GM19193 (cell line): Measurements from ENCODE around the gene MED23.

ENCODE experiments used
- POLR2A ChIP-seq: IDR thresholded peaks from 4 replicates; pipeline ENCODE4 v1.6.1; 2011; ENCODE audit not compliant: insufficient read depth, insufficient read length; ENCODE audit errors: extremely low read depth

Gene MED23, protein sequence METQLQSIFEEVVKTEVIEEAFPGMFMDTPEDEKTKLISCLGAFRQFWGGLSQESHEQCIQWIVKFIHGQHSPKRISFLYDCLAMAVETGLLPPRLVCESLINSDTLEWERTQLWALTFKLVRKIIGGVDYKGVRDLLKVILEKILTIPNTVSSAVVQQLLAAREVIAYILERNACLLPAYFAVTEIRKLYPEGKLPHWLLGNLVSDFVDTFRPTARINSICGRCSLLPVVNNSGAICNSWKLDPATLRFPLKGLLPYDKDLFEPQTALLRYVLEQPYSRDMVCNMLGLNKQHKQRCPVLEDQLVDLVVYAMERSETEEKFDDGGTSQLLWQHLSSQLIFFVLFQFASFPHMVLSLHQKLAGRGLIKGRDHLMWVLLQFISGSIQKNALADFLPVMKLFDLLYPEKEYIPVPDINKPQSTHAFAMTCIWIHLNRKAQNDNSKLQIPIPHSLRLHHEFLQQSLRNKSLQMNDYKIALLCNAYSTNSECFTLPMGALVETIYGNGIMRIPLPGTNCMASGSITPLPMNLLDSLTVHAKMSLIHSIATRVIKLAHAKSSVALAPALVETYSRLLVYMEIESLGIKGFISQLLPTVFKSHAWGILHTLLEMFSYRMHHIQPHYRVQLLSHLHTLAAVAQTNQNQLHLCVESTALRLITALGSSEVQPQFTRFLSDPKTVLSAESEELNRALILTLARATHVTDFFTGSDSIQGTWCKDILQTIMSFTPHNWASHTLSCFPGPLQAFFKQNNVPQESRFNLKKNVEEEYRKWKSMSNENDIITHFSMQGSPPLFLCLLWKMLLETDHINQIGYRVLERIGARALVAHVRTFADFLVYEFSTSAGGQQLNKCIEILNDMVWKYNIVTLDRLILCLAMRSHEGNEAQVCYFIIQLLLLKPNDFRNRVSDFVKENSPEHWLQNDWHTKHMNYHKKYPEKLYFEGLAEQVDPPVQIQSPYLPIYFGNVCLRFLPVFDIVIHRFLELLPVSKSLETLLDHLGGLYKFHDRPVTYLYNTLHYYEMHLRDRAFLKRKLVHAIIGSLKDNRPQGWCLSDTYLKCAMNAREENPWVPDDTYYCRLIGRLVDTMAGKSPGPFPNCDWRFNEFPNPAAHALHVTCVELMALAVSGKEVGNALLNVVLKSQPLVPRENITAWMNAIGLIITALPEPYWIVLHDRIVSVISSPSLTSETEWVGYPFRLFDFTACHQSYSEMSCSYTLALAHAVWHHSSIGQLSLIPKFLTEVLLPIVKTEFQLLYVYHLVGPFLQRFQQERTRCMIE (N-terminal part only)

DNA sequence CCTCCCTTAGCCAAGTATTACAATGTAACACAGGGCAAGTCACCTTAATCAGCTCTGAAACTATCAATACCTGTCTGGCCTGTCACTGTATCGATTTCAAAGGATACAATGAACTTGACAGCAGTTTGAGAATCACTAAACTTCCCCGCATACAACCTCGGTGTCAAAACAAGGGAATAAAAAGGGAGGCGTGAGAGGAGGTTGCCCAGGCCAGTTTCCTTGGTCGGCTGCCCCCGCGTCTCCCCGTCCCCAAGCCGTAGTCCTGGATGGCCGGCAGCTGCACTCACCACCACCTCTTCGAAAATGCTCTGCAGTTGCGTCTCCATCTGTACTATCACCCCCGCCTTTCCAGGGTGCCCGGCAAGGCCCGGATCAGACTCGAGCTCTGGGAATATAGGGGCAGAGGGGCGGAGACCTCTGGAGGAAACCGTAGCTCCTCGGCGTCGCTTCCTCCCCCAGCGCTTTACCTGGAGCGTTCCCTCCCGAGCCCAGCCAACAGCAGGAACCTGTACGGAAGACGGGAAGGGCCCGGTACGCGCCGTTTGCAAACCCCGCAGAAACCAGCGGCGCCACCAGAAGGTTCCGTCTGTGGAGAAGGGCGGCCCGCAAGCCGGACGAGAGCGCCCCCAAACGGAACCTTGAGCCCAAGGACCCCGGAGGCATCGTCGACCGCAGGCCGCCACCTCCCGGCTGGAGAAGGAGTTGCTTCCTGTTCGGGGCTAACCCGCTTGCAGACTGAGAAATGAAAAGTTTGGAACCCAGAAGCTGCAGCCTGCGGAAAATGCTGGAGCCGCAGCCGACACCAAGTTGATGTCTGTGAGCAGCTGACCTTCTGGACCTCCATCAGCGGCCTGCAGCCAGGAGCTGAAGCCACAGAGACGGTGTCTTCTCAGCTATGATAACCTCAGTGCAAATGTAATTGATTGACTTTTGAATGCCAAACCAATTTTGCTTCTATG is at the start of gene MED23:
Gene MED23, minus strand, starts transcription at position 519 of the 959 bp plus-strand sequence. Its CDS starts 193 bp downstream, at position 326.
- peak; percentile 76 for TF ChIP-seq POLR2A

DNA sequence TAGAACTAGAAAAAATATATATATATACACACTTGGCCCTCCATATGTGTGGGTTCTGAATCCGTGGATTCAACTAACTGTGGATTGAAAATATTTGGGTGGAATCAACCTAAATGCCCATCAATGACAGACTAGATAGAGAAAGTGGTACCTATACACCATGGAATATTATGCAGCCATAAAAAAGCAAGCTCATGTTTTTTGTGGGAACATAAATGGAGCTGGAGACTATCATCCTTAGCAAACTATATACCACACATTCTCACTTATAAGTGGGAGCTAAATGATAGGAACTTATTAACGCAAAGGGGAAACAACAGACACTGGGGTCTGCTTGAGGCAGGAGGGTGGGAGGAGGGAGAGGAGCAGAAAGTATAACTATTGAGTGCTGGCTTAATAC is 45.1 kb upstream of the MED23 start:
- TF ChIP-seq POLR2A = no peak

DNA sequence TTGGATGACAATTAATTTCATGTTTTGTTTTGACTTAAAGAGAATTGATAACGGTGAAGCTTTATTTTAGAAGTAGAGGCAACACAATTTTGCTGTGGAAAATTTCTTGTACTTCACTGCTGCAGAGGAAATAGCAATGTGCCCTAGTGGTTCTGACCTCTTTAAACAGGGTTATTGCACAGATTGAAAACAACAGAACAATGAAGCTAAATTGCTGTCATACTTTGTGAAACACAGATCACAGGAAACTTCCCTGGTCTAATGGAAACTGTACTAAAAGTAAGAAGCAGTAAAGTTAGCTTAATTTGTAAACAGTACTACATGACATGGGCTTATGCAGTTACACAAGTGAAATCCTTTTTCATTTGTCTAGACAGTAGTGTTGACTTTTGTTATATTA is 41.8 kb upstream of the MED23 start:
- no peak for TF ChIP-seq POLR2A

DNA sequence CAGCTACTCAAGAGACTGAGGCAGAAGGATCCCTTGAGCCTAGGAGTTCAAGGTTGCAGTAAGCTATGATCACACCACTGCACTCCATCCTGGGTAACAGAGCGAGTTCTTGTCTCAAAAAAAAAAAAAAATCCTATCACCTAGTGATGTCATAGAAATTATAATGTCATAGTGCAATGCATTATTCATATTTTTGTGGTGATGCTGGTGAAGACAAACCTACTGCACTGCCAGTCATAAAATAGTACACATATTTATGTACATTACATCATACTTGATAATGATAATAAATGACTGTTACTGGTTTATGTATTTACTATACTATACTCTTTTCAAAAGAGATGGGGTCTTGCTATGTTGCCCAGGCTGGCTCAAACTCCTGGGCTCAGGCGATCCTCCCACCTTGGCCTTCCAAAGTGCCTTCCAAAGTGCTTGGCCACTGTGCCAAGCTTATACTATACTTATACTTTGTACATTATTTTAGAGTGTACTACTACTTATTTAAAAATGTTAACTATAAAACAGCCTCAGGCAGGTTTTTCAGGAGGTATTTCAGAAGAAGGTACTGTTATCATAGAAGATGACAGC is 35.6 kb upstream of the MED23 start:
- TF ChIP-seq POLR2A = no peak

DNA sequence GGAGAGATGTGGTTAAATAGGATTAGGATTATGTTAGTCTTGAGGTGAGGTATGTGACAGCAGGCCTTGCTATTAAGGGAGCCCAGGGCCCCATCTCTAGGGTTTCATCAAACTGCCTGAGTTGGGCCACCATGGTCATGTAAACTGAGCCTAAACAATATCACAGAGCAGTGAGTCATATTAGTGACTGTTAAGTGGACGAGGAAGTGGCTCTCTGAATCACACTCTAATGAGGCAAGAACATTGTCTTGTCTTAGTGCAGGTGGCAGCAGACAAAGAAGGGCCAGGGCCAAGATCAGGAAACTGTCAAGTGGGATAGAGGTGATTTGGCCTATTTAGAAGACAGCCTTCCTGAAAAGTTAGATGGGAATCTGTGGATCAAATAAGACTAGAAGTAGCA is 32.2 kb upstream of the MED23 start:
- TF ChIP-seq POLR2A = no peak

DNA sequence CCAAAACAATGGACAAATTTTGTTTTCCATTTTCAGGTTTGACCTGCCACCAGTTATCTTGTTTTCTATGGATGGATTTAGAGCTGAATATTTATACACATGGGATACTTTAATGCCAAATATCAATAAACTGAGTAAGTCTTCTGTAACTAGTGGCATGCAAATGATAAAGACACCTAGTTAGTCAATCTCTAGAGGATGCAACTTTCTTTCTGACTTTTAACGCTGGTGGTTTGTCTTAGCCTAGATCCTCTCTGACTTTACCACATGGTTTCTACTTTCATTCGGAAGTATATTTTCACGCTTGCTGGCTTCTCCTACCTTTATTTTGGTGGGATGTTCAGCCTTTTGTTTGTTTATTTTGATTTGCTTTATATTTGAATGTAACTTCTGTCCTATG is 30.2 kb upstream of the MED23 start:
- no peak for TF ChIP-seq POLR2A

DNA sequence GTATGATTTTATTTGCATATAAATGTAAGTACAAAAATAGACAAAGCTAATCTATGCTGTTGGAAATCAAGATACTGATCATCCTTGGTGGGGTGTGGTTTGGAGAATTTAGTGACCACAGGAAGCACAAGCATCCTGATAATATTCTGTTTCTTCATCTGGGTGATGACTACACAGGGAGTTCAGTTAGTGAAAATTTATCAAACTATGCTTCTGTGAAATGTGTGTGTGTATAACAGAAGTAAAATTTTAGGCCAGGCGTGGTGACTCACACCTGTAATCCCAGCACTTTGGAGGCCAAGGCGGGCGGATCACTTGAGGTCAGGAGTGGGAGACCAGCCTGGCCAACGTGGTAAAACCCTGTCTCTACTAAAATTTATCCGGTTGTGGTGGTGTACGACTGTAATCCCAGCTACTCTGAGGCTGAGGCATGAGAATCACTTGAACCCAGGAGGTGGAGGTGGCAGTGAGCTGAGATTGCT is 29.6 kb upstream of the MED23 start:
- TF ChIP-seq POLR2A = no peak

DNA sequence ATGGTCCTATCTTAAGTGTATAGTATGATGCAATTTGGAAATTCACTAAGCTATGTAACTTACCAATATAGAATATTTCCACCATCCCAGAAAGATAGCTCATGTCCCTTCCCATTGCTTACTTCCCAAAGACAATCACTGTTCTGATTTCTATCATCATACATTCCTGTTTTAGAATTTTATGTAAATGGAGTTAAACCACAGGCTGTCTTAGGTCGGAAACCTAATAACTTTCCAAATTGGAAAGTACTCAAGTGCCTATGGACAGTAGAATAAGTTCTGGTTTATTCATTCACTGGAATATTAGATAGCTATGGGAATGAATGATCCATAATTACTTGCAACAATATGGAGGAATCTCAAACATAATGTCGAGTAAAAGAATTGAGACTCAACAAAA is 29.2 kb upstream of the MED23 start:
- TF ChIP-seq POLR2A = no peak

DNA sequence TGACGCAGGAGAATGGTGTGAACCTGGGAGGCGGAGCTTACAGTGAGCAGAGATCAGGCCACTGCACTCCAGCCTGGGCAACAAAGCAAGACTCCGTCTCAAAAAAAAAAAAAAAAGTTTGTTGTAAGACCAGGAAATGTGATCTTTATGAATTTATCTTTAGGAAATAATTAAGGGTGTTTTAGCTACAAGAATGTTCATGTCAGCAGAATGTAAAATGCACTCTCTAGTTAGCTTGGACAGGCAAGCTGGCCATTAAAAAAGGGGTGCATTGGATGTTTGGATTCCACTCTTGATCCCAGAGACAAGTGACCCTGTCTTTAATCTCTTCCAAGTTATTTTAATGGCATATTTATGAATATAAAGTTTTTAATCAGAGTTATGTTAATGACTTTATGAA is 28.6 kb upstream of the MED23 start:
- TF ChIP-seq POLR2A = no peak

DNA sequence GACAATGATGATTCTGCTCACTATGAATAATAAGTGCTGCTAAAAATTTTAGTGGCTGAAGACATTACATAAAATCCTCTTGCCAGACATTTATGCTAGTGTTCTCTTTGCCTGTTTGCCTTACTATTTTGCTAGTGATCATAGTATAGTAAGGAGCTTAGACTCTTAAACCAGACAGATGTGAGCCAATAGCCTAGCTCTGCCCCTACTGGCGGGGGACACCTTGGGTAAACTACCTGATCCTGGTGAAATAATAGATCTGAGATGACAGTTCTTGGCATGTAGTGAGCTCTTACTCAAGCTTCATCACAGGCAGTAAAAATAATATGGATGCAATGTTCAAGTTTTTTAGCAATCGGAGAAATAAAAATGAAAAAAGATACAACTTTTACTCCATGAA is 27.9 kb upstream of the MED23 start:
- no peak for TF ChIP-seq POLR2A

DNA sequence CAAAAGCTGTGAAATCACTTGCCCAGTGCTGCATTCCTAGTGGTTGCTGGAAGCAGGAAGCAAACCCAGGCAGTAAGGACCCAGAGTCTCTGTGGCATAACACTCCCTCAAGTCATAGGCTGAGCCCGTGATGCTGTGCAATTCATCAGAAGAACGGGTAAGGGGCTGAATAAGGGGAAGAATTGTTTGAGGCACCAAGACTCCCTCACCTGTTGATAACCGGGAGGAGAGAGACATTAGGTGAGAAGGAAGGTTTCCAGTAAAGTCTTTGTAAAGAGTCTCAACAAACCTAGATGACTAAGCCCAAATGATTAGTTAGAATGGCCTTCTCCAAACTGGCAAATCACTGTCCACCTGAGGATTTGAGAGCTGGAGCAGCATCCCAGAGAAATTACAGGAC is 27.3 kb upstream of the MED23 start:
- no peak for TF ChIP-seq POLR2A

DNA sequence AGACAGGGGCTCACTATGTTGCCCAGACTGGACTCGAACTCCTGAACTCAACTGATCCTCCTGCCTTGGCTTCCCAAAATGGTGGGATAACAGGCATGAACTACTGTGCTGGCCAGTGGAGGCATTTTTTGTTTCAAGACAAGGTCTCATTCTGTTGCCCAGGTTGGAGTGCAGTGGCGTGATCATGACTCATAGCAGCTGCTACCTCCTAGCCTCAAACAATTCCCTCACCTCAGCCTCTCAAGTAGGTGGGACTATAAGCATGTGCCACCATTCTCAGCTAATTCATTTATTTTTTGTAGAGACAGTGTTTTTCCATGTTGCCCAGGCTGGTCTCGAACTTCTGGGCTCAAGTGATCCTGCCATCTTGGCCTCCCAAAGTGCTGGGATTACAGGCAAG is 26.3 kb upstream of the MED23 start:
- no peak for TF ChIP-seq POLR2A

DNA sequence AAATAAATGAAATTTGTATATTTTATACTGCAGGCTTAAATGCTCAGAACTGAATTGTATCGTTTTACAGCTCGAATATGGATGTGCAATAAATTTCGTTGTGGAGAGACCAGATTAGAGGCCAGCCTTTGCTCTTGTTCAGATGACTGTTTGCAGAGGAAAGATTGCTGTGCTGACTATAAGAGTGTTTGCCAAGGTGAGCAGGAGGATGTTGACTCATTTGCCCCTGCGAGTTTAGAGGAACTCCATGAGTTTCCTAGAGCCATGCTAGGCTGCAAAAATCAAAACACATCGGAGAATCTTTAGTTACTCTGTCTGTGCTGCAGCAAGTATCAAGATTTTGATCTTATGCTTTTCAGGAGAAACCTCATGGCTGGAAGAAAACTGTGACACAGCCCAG is 24.4 kb upstream of the MED23 start:
- TF ChIP-seq POLR2A = no peak
